H9 (cell line): ENCODE results near the gene FXR1. TPM values are rescaled to one million over a fixed set of nuclear protein-coding genes. Genes with fewer than 3 reads are reported as not detected.

Experiments
- DNase-seq: peaks from one replicate; pipeline ENCODE4 v3.0.0-alpha.2; 2017
- H2AFZ ChIP-seq: one replicate; pipeline ENCODE4 v1.6.1; 2013; ENCODE audit warnings: mild to moderate bottlenecking, low read length, control low read depth, moderate library complexity
- H2AK5ac ChIP-seq: 2 replicates; pipeline ENCODE4 v1.6.1; 2013; ENCODE audit warnings: low read length, control low read depth, mixed read lengths; ENCODE audit not compliant: insufficient read length
- H2BK120ac ChIP-seq: one replicate; pipeline ENCODE4 v1.6.1; 2013; ENCODE audit warnings: low read depth, mild to moderate bottlenecking, low read length, control low read depth, inconsistent platforms; ENCODE audit not compliant: poor library complexity, severe bottlenecking
- H2BK12ac ChIP-seq: 2 replicates; pipeline ENCODE4 v1.6.1; 2013; ENCODE audit warnings: low read length, control low read depth, mixed read lengths, low read depth; ENCODE audit not compliant: insufficient read length
- H2BK15ac ChIP-seq: 2 replicates; pipeline ENCODE4 v1.6.1; 2013; ENCODE audit warnings: low read depth, low read length, control low read depth
- H2BK20ac ChIP-seq: one replicate; pipeline ENCODE4 v1.6.1; 2013; ENCODE audit warnings: low read depth, mild to moderate bottlenecking, low read length, control low read depth, inconsistent platforms; ENCODE audit not compliant: poor library complexity, severe bottlenecking
- H2BK5ac ChIP-seq: 2 replicates; pipeline ENCODE4 v1.6.1; 2013; ENCODE audit warnings: low read length, control low read depth, mixed read lengths; ENCODE audit not compliant: insufficient read length
- H3K14ac ChIP-seq: 2 replicates; pipeline ENCODE4 v1.6.1; 2013; ENCODE audit warnings: low read length, control low read depth; ENCODE audit not compliant: insufficient read depth
- H3K18ac ChIP-seq: 2 replicates; pipeline ENCODE4 v1.6.1; 2013; ENCODE audit warnings: low read depth, mild to moderate bottlenecking, mixed read lengths, low read length, control low read depth; ENCODE audit not compliant: insufficient read length
- H3K23ac ChIP-seq: 2 replicates; pipeline ENCODE4 v1.6.1; 2013; ENCODE audit warnings: low read length, control low read depth, mixed read lengths, low read depth; ENCODE audit not compliant: insufficient read length
- H3K23me2 ChIP-seq: 2 replicates; pipeline ENCODE4 v1.6.1; 2013; ENCODE audit warnings: low read depth, mild to moderate bottlenecking, mixed read lengths, low read length, control low read depth; ENCODE audit not compliant: insufficient read length, poor library complexity, severe bottlenecking
- H3K27ac ChIP-seq: 2 replicates; pipeline ENCODE4 v1.5.1; 2013; ENCODE audit warnings: low read length, control low read depth, mixed read lengths, low read depth; ENCODE audit not compliant: insufficient read length
- H3K27me3 ChIP-seq: 2 replicates; pipeline ENCODE4 v1.6.1; 2013; ENCODE audit warnings: low read length, control low read depth, inconsistent platforms; ENCODE audit not compliant: insufficient read depth
- H3K4ac ChIP-seq: 2 replicates; pipeline ENCODE4 v1.6.1; 2013; ENCODE audit warnings: low read depth, mild to moderate bottlenecking, control low read depth, inconsistent platforms, low read length, moderate library complexity
- H3K4me1 ChIP-seq: 2 replicates; pipeline ENCODE4 v1.6.1; 2013; ENCODE audit warnings: low read length, control low read depth, inconsistent platforms; ENCODE audit not compliant: insufficient read depth
- H3K4me2 ChIP-seq: 2 replicates; pipeline ENCODE4 v1.6.1; 2013; ENCODE audit warnings: low read length, control low read depth, mixed read lengths; ENCODE audit not compliant: insufficient read length, insufficient read depth
- H3K56ac ChIP-seq: 2 replicates; pipeline ENCODE4 v1.6.1; 2013; ENCODE audit warnings: low read depth, mild to moderate bottlenecking, mixed read lengths, low read length, control low read depth; ENCODE audit not compliant: insufficient read length
- H3K79me1 ChIP-seq: 2 replicates; pipeline ENCODE4 v1.6.1; 2013; ENCODE audit warnings: low read depth, mild to moderate bottlenecking, moderate library complexity, low read length, control low read depth, inconsistent platforms; ENCODE audit not compliant: insufficient read depth, poor library complexity, severe bottlenecking
- H3K79me2 ChIP-seq: 2 replicates; pipeline ENCODE4 v1.6.1; 2013; ENCODE audit warnings: low read length, control low read depth, inconsistent platforms; ENCODE audit not compliant: insufficient read depth
- H3K9ac ChIP-seq: 2 replicates; pipeline ENCODE4 v1.6.1; 2013; ENCODE audit warnings: low read length, control low read depth, mixed read lengths; ENCODE audit not compliant: insufficient read length; ENCODE audit errors: extremely low read depth
- H3K9me3 ChIP-seq: one replicate; pipeline ENCODE4 v1.6.1; 2013; ENCODE audit warnings: low read depth, low read length, inconsistent platforms; ENCODE audit not compliant: control insufficient read depth
- H3T11ph ChIP-seq: one replicate; pipeline ENCODE4 v1.6.1; 2013; ENCODE audit warnings: mild to moderate bottlenecking, low read length, control low read depth, inconsistent platforms
- H4K20me1 ChIP-seq: one replicate; pipeline ENCODE4 v1.6.1; 2013; ENCODE audit not compliant: control insufficient read depth, insufficient read length, insufficient read depth
- H4K5ac ChIP-seq: 2 replicates; pipeline ENCODE4 v1.6.1; 2013; ENCODE audit warnings: low read depth, mild to moderate bottlenecking, mixed read lengths, low read length, control low read depth; ENCODE audit not compliant: insufficient read length
- H4K8ac ChIP-seq: replicated peaks from 2 replicates; pipeline ENCODE4 v1.6.1; 2013; ENCODE audit warnings: low read length, control low read depth, mixed read lengths, low read depth; ENCODE audit not compliant: insufficient read length
- H4K91ac ChIP-seq: 2 replicates; pipeline ENCODE4 v1.6.1; 2013; ENCODE audit warnings: low read depth, mild to moderate bottlenecking, moderate library complexity, mixed read lengths, low read length, control low read depth; ENCODE audit not compliant: insufficient read length
- H3K27ac Mint-ChIP-seq, 3 experiments: 2 replicates in 2 of 3; 3 replicates in 1 of 3; pipeline ENCODE4 v1.8.0; 2020 to 2021; ENCODE audit warnings: mixed read lengths in 3 of 3, mild to moderate bottlenecking in 1 of 3, moderate library complexity in 1 of 3
- H3K27me3 Mint-ChIP-seq: 2 replicates; pipeline ENCODE4 v1.8.0; 2021; ENCODE audit warnings: low read depth, mild to moderate bottlenecking, moderate library complexity, mixed read lengths
- H3K36me3 Mint-ChIP-seq, 3 experiments: 2 replicates in 2 of 3; 3 replicates in 1 of 3; pipeline ENCODE4 v1.8.0; 2020 to 2021; ENCODE audit warnings: low read depth in 3 of 3, mixed read lengths in 3 of 3; ENCODE audit not compliant: insufficient read depth in 1 of 3
- H3K4me1 Mint-ChIP-seq, 2 experiments: 2 replicates each; pipeline ENCODE4 v1.8.0; 2020; ENCODE audit warnings: mixed read lengths in 2 of 2
- H3K4me3 Mint-ChIP-seq, 2 experiments: 2 replicates in 1 of 2; 3 replicates in 1 of 2; pipeline ENCODE4 v1.8.0; 2020 to 2021; ENCODE audit warnings: mild to moderate bottlenecking in 2 of 2, mixed read lengths in 2 of 2, moderate library complexity in 1 of 2
- H3K9me3 Mint-ChIP-seq, 2 experiments: 2 replicates in 1 of 2; 3 replicates in 1 of 2; pipeline ENCODE4 v1.8.0; 2020; ENCODE audit warnings: mild to moderate bottlenecking in 2 of 2, mixed read lengths in 2 of 2, moderate library complexity in 1 of 2
- WGBS: extraction: QIAGEN DNeasy Blood & Tissue Kit; methylation state at CpG from one replicate; pipeline ENCODE4 v1.1.7; 2013; ENCODE audit warnings: missing lambda C conversion rate, low lambda C conversion rate, mixed read lengths; ENCODE audit not compliant: insufficient read length; ENCODE audit errors: extremely low coverage; 5-methylcytosine and 5-hydroxymethylcytosine counted together
- total RNA-seq: library from RNA; stranded (reverse); gene quantifications from 2 replicates; pipeline ENCODE4 v1.2.1, GENCODE V29; 2021
- TF ChIP-seq, protein P1 (sequence below): fragments of 200-600 bp; sonication (generic); conservative IDR thresholded peaks from 3 replicates; pipeline ENCODE4 v1.8.0; 2021; ENCODE audit warnings: antibody characterized with exemption, mild to moderate bottlenecking

FXR1 gene
- total RNA-seq, 1 experiment from 2014 or later: 240 TPM

DNA sequence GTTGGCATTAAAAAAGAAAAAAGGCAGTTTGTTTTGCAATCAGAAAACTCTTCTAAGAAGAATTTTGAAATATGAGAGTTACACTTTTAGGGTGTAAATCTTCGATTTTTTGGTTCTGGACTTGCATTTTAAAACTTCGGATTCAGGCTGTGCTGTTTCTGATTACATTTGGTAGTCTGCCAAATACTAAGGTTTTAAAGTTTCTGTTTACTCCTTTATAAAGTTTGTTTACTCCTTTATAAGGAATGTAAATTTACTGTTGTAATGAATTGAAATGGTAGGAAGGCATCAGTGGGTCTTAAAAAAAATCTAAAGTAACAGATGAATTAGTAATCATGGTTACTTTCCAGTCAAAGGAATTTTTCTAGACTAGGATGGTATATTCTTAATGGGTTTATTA is 14.1 kb downstream of the FXR1 start:
- Histone ChIP-seq H4K8ac (no peak overlapping the region), H3K4me2 (no peak overlapping the region), H2BK5ac (no peak overlapping the region), H3K79me1 (peaks cover 5% of the 10 kb centered on the region), H4K20me1 (no peaks in the 10 kb centered on the region), H3T11ph (no peak overlapping the region), H2AFZ (no peak overlapping the region), H4K91ac (no peak overlapping the region), H3K4me1 (peaks cover 2% of the 10 kb centered on the region; the same call in 1 of the 2 replicates), H3K27me3 (no peaks in the 10 kb centered on the region), H3K79me2 (peaks cover 83% of the 10 kb centered on the region), H2BK120ac (no peak overlapping the region), H3K23me2 (no peaks in the 10 kb centered on the region), H3K4ac (no peak overlapping the region), H2BK15ac (no peak overlapping the region), H3K23ac (no peak overlapping the region), H3K27ac (no peak overlapping the region), H3K14ac (no peak overlapping the region), H4K5ac (no peak overlapping the region), H2BK12ac (no peak overlapping the region), H2BK20ac (no peak overlapping the region), H3K9ac (no peak overlapping the region), H3K18ac (no peak overlapping the region), H3K56ac (no peak overlapping the region), H2AK5ac (no peak overlapping the region), H3K9me3 (no peaks in the 10 kb centered on the region)
- Mint-ChIP-seq H3K36me3 (peaks cover 19 to 36% (median 24%) of the 10 kb centered on the region in 3 experiments; a peak in 6 of 7 replicates), H3K27ac (no peak overlapping the region), H3K4me1 (peaks cover 44 to 48% of the 10 kb centered on the region in 2 experiments), H3K27me3 (no peaks in the 10 kb centered on the region), H3K9me3 (peaks cover 0 to 5% of the 10 kb centered on the region in 2 experiments; a peak in 1 of 5 replicates), H3K4me3 (no peak overlapping the region)
- TF ChIP-seq, protein P1, sequence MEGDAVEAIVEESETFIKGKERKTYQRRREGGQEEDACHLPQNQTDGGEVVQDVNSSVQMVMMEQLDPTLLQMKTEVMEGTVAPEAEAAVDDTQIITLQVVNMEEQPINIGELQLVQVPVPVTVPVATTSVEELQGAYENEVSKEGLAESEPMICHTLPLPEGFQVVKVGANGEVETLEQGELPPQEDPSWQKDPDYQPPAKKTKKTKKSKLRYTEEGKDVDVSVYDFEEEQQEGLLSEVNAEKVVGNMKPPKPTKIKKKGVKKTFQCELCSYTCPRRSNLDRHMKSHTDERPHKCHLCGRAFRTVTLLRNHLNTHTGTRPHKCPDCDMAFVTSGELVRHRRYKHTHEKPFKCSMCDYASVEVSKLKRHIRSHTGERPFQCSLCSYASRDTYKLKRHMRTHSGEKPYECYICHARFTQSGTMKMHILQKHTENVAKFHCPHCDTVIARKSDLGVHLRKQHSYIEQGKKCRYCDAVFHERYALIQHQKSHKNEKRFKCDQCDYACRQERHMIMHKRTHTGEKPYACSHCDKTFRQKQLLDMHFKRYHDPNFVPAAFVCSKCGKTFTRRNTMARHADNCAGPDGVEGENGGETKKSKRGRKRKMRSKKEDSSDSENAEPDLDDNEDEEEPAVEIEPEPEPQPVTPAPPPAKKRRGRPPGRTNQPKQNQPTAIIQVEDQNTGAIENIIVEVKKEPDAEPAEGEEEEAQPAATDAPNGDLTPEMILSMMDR: no peak
- no peak for DNase-seq
- WGBS: no CpG with 5 or more reads among the region's 2 CpGs
